Hepatocyte (in vitro differentiated cells): ENCODE data around the gene LRRC52. TPM values are rescaled to one million over a fixed set of nuclear protein-coding genes. Genes with fewer than 3 reads are reported as not detected.

ENCODE experiments used
- DNase-seq: peaks from one replicate; pipeline ENCODE4 v3.0.0-alpha.2; 2016; ENCODE audit warnings: low spot score
- H2AFZ ChIP-seq: fragments of 200-600 bp; sonication (generic); 2 replicates; pipeline ENCODE4 v1.6.0; 2016; ENCODE audit warnings: antibody characterized with exemption, mild to moderate bottlenecking
- H3K27ac ChIP-seq: fragments of 200-600 bp; sonication (generic); 2 replicates; pipeline ENCODE4 v1.5.1; 2016; ENCODE audit warnings: mild to moderate bottlenecking
- H3K27me3 ChIP-seq: fragments of 200-600 bp; sonication (generic); 2 replicates; pipeline ENCODE4 v1.6.1; 2016
- H3K36me3 ChIP-seq: fragments of 200-600 bp; sonication (generic); replicated peaks from 2 replicates; pipeline ENCODE4 v1.5.1; 2016; ENCODE audit warnings: low read depth; ENCODE audit not compliant: insufficient read depth
- H3K4me1 ChIP-seq: fragments of 200-600 bp; sonication (generic); 2 replicates; pipeline ENCODE4 v1.5.1; 2016; ENCODE audit warnings: mild to moderate bottlenecking, moderate library complexity; ENCODE audit not compliant: insufficient read depth
- H3K4me2 ChIP-seq: fragments of 200-600 bp; sonication (generic); 2 replicates; pipeline ENCODE4 v1.6.0; 2016
- H3K4me3 ChIP-seq: fragments of 200-600 bp; sonication (generic); 2 replicates; pipeline ENCODE4 v1.5.1; 2016; ENCODE audit warnings: mild to moderate bottlenecking
- H3K79me2 ChIP-seq: fragments of 200-600 bp; sonication (generic); 2 replicates; pipeline ENCODE4 v1.6.0; 2017; ENCODE audit warnings: mild to moderate bottlenecking
- H3K9me2 ChIP-seq: fragments of 200-600 bp; sonication (generic); replicated peaks from 2 replicates; pipeline ENCODE4 v1.6.0; 2017; ENCODE audit warnings: mild to moderate bottlenecking; ENCODE audit not compliant: insufficient read depth
- H3K9me3 ChIP-seq: fragments of 200-600 bp; sonication (generic); 2 replicates; pipeline ENCODE4 v1.5.1; 2016; ENCODE audit warnings: low read depth, mild to moderate bottlenecking
- H4K20me1 ChIP-seq: fragments of 200-600 bp; sonication (generic); 2 replicates; pipeline ENCODE4 v1.6.0; 2016; ENCODE audit warnings: mild to moderate bottlenecking; ENCODE audit not compliant: insufficient read depth, poor library complexity, severe bottlenecking
- CTCF ChIP-seq: fragments of 200-600 bp; sonication (generic); IDR thresholded peaks from 2 replicates; pipeline ENCODE4 v1.5.1; 2016; ENCODE audit warnings: antibody characterized with exemption, mild to moderate bottlenecking; ENCODE audit not compliant: poor library complexity
- EZH2 ChIP-seq: fragments of 200-600 bp; sonication (generic); IDR thresholded peaks from 2 replicates; pipeline ENCODE4 v1.6.1; 2016; ENCODE audit warnings: antibody characterized with exemption, mild to moderate bottlenecking, borderline replicate concordance
- EZH2phosphoT487 ChIP-seq: fragments of 200-600 bp; sonication (generic); IDR thresholded peaks from one replicate; pipeline ENCODE4 v1.6.1; 2018; ENCODE audit warnings: antibody characterized with exemption, mild to moderate bottlenecking, low read depth, moderate library complexity; ENCODE audit not compliant: unreplicated experiment, severe bottlenecking
- WGBS: methylation state at CpG from one replicate; pipeline ENCODE4 v1.1.6; 2016; ENCODE audit warnings: low lambda C conversion rate; ENCODE audit errors: missing lambda C conversion rate; 5-methylcytosine and 5-hydroxymethylcytosine counted together
- polyA plus RNA-seq: library from polyadenylated mRNA; unstranded; fragments of >200 nt; fragmentation: Nextera tagmentation; extraction: Ambion mirVana; gene quantifications from 2 replicates; pipeline ENCODE4 v1.2.1, GENCODE V29; 2016
- total RNA-seq: library from RNA; depleted of rRNA; stranded (reverse); fragments of >200 nt; gene quantifications from 2 replicates; pipeline ENCODE4 v1.2.3, GENCODE V29; 2014

LRRC52 gene
- total and polyA plus RNA-seq, 2 experiments from 2014 or later: not detected

GRCh38 chr1:165520646-165521045 is 23.2 kb upstream of the LRRC52 start:
- H3K4me3 ChIP-seq: no peak overlapping the region
- H3K9me3 ChIP-seq: peaks cover 6% of the 10 kb centered on the region
- H3K36me3 ChIP-seq: no peaks in the 10 kb centered on the region
- no peak for TF ChIP-seq EZH2
- no peak overlapping the region for H3K4me2 ChIP-seq
- no peak for DNase-seq
- no peaks in the 10 kb centered on the region for H3K79me2 ChIP-seq
- no peaks in the 10 kb centered on the region for H3K27me3 ChIP-seq
- H3K4me1 ChIP-seq: peaks cover 8% of the 10 kb centered on the region
- H3K9me2 ChIP-seq: no peaks in the 10 kb centered on the region
- H2AFZ ChIP-seq: no peak overlapping the region
- WGBS: 91% methylated on average over 4 of the region's 4 CpGs
- no peak overlapping the region for H3K27ac ChIP-seq
- H4K20me1 ChIP-seq: no peaks in the 10 kb centered on the region

DNA sequence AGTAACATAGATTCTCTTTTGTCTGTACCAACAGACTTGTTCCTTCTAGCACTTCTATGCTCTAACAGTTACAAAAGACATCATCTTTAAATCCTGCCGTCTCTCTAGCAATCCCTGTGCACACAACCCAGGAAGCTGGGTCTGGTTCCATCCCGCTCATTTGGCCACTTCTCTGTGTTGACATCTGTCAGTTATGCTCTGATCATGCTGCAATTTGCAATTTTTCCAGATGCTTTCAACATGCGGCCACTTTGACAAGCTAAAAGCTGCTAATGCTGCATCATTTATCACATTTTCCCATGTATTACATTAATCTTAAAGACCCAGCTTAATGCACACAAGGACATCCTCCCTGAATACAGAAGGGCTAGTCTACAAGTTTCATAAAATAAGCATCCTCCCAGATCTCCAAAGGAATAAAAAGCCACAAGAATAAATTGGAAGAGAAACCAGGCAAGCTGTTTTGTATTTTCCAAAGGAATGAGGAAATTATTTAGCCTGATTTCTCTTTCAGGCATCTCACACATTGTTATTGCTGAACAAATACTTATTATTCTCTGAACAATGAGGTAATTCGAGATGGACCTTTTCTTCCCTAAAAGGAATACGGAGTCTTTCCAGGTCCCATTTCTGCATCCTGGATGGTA is 19.0 kb upstream of the LRRC52 start:
- no peaks in the 10 kb centered on the region for H3K36me3 ChIP-seq
- 78% methylated on average over 5 of the region's 5 CpGs for WGBS
- H3K4me1 ChIP-seq: peaks cover 8% of the 10 kb centered on the region
- TF ChIP-seq EZH2: no peak
- no peak for TF ChIP-seq CTCF
- TF ChIP-seq EZH2phosphoT487: no peak
- H3K4me3 ChIP-seq: no peak overlapping the region
- DNase-seq: no peak
- no peaks in the 10 kb centered on the region for H3K79me2 ChIP-seq
- H2AFZ ChIP-seq: no peak overlapping the region
- peaks cover 6% of the 10 kb centered on the region for H3K9me3 ChIP-seq
- no peaks in the 10 kb centered on the region for H4K20me1 ChIP-seq
- no peak overlapping the region for H3K27ac ChIP-seq
- no peak overlapping the region for H3K4me2 ChIP-seq
- no peaks in the 10 kb centered on the region for H3K9me2 ChIP-seq
- H3K27me3 ChIP-seq: no peaks in the 10 kb centered on the region

- no peaks in the 10 kb centered on the region for H3K79me2 ChIP-seq
- H2AFZ ChIP-seq: no peak overlapping the region
- H3K9me2 ChIP-seq: no peaks in the 10 kb centered on the region
- H3K4me1 ChIP-seq: peaks cover 8% of the 10 kb centered on the region
- TF ChIP-seq CTCF: no peak
- no peak for TF ChIP-seq EZH2phosphoT487
- TF ChIP-seq EZH2: no peak
- no peak overlapping the region for H3K4me3 ChIP-seq
- no peaks in the 10 kb centered on the region for H4K20me1 ChIP-seq
- H3K36me3 ChIP-seq: no peaks in the 10 kb centered on the region
- DNase-seq: peak; percentile 26
- H3K27ac ChIP-seq: peak overlapping the region; percentile 48
- peaks cover 6% of the 10 kb centered on the region for H3K9me3 ChIP-seq
- no peaks in the 10 kb centered on the region for H3K27me3 ChIP-seq
- WGBS: 88% methylated on average over 3 of the region's 3 CpGs
- H3K4me2 ChIP-seq: no peak overlapping the region
Measured at GRCh38 chr1:165525708-165526107, 18.1 kb upstream of the LRRC52 start.

DNA sequence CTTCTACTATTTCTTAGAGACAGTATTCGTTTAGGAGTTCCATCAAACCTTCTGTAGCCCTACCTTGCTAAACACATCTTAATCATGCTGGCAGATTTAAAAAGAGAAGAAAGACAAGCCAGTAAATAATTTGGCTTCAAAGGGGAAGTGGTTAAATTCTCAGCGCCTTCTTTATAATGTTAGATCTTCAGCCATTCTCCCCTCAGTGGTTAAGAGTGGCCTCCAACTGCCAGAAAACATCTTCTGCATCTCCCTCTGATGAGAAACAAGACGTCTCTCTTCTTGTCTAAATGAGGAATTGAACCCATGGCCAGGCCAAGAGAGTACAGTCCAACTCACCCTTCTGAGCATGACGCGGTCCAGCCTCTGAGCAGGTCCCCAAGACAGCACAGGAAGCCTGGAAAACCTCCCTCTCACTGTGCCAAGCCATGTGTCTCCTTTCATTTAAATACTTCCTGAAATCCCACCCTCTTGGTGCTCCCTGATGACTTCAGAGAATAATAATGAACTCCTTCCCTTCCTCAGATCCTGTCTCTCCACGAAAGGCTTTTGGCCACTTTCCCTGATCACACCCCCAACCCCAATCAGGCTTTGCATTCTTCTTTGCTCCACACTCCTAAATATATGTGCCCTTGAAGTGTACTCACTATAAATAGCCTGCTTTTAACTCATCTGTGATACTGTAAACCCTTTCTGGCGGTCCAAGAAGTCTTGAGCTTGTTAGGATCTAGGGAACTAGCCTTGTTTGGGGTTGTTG is 16.4 kb upstream of the LRRC52 start:
- H4K20me1 ChIP-seq: no peaks in the 10 kb centered on the region
- H3K4me3 ChIP-seq: no peak overlapping the region
- H3K79me2 ChIP-seq: no peaks in the 10 kb centered on the region
- H3K4me1 ChIP-seq: peaks cover 8% of the 10 kb centered on the region
- DNase-seq: no peak
- WGBS: 83% methylated on average over 7 of the region's 7 CpGs
- no peaks in the 10 kb centered on the region for H3K9me2 ChIP-seq
- H3K9me3 ChIP-seq: no peaks in the 10 kb centered on the region
- H3K4me2 ChIP-seq: no peak overlapping the region
- no peaks in the 10 kb centered on the region for H3K27me3 ChIP-seq
- H2AFZ ChIP-seq: no peak overlapping the region
- no peak overlapping the region for H3K27ac ChIP-seq
- no peaks in the 10 kb centered on the region for H3K36me3 ChIP-seq
- TF ChIP-seq EZH2 (no peak), CTCF (no peak), EZH2phosphoT487 (no peak)
